NAMALWA (cell line): ENCODE results near the gene RAD51B.

Experiments used
- DNase-seq: peaks from one replicate; pipeline ENCODE4 v3.0.0-alpha.2; 2015; ENCODE audit warnings: low spot score

Gene RAD51B

GRCh38 chr14:68672609-68673285 lies 853.2 kb downstream of the RAD51B start:
- DNase-seq = no peak

- DNase-seq = no peak
These were observed 853.9 kb downstream of the RAD51B start for GRCh38 chr14:68673464-68673863.

- no peak for DNase-seq
These were observed 855.1 kb downstream of the RAD51B start for GRCh38 chr14:68674538-68675232.

- DNase-seq = no peak
These were observed 855.6 kb downstream of the RAD51B start for GRCh38 chr14:68675233-68675577.

- no peak for DNase-seq
These were observed 856.9 kb downstream of the RAD51B start for GRCh38 chr14:68676511-68676943.

GRCh38 chr14:68677476-68677875 lies 857.9 kb downstream of the RAD51B start:
- DNase-seq = no peak

GRCh38 chr14:68677901-68678300 lies 858.3 kb downstream of the RAD51B start:
- DNase-seq = no peak

GRCh38 chr14:68678471-68678870 lies 858.9 kb downstream of the RAD51B start:
- DNase-seq = no peak

- no peak for DNase-seq
These were observed 859.7 kb downstream of the RAD51B start for GRCh38 chr14:68679301-68679700.

- no peak for DNase-seq
These were observed 860.3 kb downstream of the RAD51B start for GRCh38 chr14:68679746-68680467.

- no peak for DNase-seq
These were observed 861.0 kb downstream of the RAD51B start for GRCh38 chr14:68680541-68681051.

GRCh38 chr14:68681256-68682011 lies 861.9 kb downstream of the RAD51B start:
- no peak for DNase-seq

- DNase-seq = peak; percentile 35
These were observed 862.9 kb downstream of the RAD51B start for GRCh38 chr14:68682166-68683103.

- no peak for DNase-seq
These were observed 863.7 kb downstream of the RAD51B start for GRCh38 chr14:68683326-68683725.

- no peak for DNase-seq
These were observed 865.2 kb downstream of the RAD51B start for GRCh38 chr14:68684466-68685418.

- DNase-seq = peak; percentile 38
These were observed 866.0 kb downstream of the RAD51B start for GRCh38 chr14:68685419-68686204.

- no peak for DNase-seq
These were observed 866.6 kb downstream of the RAD51B start for GRCh38 chr14:68686205-68686465.

GRCh38 chr14:68686724-68687123 lies 867.1 kb downstream of the RAD51B start:
- DNase-seq = no peak

GRCh38 chr14:68687746-68688145 lies 868.2 kb downstream of the RAD51B start:
- DNase-seq = no peak
